Measurements from ENCODE around the gene USP12.

DNA sequence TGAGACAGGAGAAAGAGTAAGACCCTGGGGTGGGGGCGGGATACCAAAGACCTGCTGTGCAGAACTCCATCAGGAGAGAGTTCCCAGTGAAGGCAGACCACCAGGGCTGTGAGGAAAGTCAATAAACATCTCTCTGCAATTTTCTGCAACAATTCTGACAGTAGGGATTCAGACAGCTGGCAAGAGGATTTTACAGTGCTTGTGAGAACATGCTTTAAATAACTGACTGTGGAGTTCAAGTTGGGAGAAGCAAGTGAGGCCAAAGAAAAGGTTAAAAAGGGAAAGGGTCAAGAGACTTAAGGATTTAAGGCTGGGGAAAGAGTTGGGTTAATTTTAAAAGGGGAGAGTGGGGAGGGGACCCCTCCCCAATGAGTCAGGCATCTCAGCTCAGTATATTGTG lies 98.4 kb downstream of the USP12 start:
- TF ChIP-seq, protein P1, sequence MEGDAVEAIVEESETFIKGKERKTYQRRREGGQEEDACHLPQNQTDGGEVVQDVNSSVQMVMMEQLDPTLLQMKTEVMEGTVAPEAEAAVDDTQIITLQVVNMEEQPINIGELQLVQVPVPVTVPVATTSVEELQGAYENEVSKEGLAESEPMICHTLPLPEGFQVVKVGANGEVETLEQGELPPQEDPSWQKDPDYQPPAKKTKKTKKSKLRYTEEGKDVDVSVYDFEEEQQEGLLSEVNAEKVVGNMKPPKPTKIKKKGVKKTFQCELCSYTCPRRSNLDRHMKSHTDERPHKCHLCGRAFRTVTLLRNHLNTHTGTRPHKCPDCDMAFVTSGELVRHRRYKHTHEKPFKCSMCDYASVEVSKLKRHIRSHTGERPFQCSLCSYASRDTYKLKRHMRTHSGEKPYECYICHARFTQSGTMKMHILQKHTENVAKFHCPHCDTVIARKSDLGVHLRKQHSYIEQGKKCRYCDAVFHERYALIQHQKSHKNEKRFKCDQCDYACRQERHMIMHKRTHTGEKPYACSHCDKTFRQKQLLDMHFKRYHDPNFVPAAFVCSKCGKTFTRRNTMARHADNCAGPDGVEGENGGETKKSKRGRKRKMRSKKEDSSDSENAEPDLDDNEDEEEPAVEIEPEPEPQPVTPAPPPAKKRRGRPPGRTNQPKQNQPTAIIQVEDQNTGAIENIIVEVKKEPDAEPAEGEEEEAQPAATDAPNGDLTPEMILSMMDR (conservative IDR thresholded peaks at IDR 0.05) = no peak
- TF ChIP-seq ZFX (IDR thresholded peaks at IDR 0.05) = no peak

All from C4-2B (cell line).